Measurements from ENCODE around the gene NHLRC2.

NHLRC2 gene

GRCh38 chr10:113928830-113929229 is 74.4 kb downstream of the NHLRC2 start:
- POLR2A ChIA-PET (ENCODE audit: low non-redundant PET): no interaction called here
- TF ChIP-seq CTCF (conservative IDR thresholded peaks at IDR 0.05; ENCODE audit: low read depth): no peak
- no peak overlapping the region for H3K27ac ChIP-seq
- CTCF ChIA-PET: no interaction called here
- DNase-seq (ENCODE audit: low spot score): no peak

- no peak for TF ChIP-seq CTCF (conservative IDR thresholded peaks at IDR 0.05; ENCODE audit: low read depth)
- no peak overlapping the region for H3K27ac ChIP-seq
- DNase-seq (ENCODE audit: low spot score): no peak
- CTCF ChIA-PET: interaction anchor here (0.8 to 1.0 kb wide), 2 partner anchors 22 to 51 kb away, joined by 4 to 6 read pairs; no protein-coding TSS in a partner anchor
- POLR2A ChIA-PET (ENCODE audit: low non-redundant PET): interaction anchor here (0.6 kb wide), 1 partner anchor 114 kb away, joined by 4 read pairs; no protein-coding TSS in a partner anchor
Observed at GRCh38 chr10:113929522-113929921, 75.1 kb downstream of the NHLRC2 start.

- DNase-seq (ENCODE audit: low spot score): no peak
- CTCF ChIA-PET: interaction anchor here (0.5 to 1.0 kb wide), 3 partner anchors 20 to 87 kb away, joined by 3 to 4 read pairs (median 3); no protein-coding TSS in a partner anchor
- POLR2A ChIA-PET (ENCODE audit: low non-redundant PET): no interaction called here
- TF ChIP-seq CTCF (conservative IDR thresholded peaks at IDR 0.05; ENCODE audit: low read depth): no peak
- H3K27ac ChIP-seq: no peak overlapping the region
Observed at GRCh38 chr10:113930482-113931057, 76.1 kb downstream of the NHLRC2 start.

GRCh38 chr10:113932854-113933253 is 78.4 kb downstream of the NHLRC2 start:
- ChIA-PET POLR2A (ENCODE audit: low non-redundant PET) (no interaction called here), CTCF (interaction anchor here (0.6 kb wide), 1 partner anchor 259 kb away, joined by 5 read pairs; no protein-coding TSS in a partner anchor)
- no peak overlapping the region for H3K27ac ChIP-seq
- DNase-seq (ENCODE audit: low spot score): no peak
- no peak for TF ChIP-seq CTCF (conservative IDR thresholded peaks at IDR 0.05; ENCODE audit: low read depth)

- no peak overlapping the region for H3K27ac ChIP-seq
- POLR2A ChIA-PET (ENCODE audit: low non-redundant PET): no interaction called here
- no peak for DNase-seq (ENCODE audit: low spot score)
- no peak for TF ChIP-seq CTCF (conservative IDR thresholded peaks at IDR 0.05; ENCODE audit: low read depth)
- CTCF ChIA-PET: interaction anchor here (0.6 kb wide), 1 partner anchor 947 kb away, joined by 5 read pairs; no protein-coding TSS in a partner anchor
Observed at GRCh38 chr10:113933894-113934532, 79.6 kb downstream of the NHLRC2 start.

- H3K27ac ChIP-seq: no peak overlapping the region
- ChIA-PET CTCF (interaction anchor here (1.4 kb wide), 1 partner anchor 44 kb away, joined by 3 read pairs; no protein-coding TSS in a partner anchor), POLR2A (ENCODE audit: low non-redundant PET) (no interaction called here)
- no peak for DNase-seq (ENCODE audit: low spot score)
- TF ChIP-seq CTCF (conservative IDR thresholded peaks at IDR 0.05; ENCODE audit: low read depth): no peak
Observed at GRCh38 chr10:113937258-113937657, 82.8 kb downstream of the NHLRC2 start.

Data from RWPE1 (cell line).